ENCODE measurements around the gene ARHGEF19.
"Not testable (repeated sequence)": the region's sequence is repeated elsewhere in the genome, so short reads cannot be mapped to it uniquely, and the experiment has no call there.

ARHGEF19 gene

GRCh38 chr1:16218014-16218673 is 5.7 kb upstream of the ARHGEF19 start (continued):
- no peak for TF ChIP-seq POU6F1 (CRISPR knock-in tag; IDR thresholded peaks at IDR 0.05; ENCODE audit: borderline replicate concordance, low read depth)
- no peak for TF ChIP-seq ESRRG (CRISPR knock-in tag; IDR thresholded peaks at IDR 0.05)
- TF ChIP-seq ZNF8 (CRISPR knock-in tag; IDR thresholded peaks at IDR 0.05): no peak
- no peak for TF ChIP-seq BACH2 (CRISPR knock-in tag; IDR thresholded peaks at IDR 0.05; ENCODE audit: borderline replicate concordance)
- TF ChIP-seq ZC3H10 (CRISPR knock-in tag; IDR thresholded peaks at IDR 0.05): no peak
- no peak for TF ChIP-seq CSRNP3 (CRISPR knock-in tag; IDR thresholded peaks at IDR 0.05)
- TF ChIP-seq ZNF565 (CRISPR knock-in tag; conservative IDR thresholded peaks at IDR 0.05; ENCODE audit: low read depth): no peak

GRCh38 chr1:16217061-16217785 is 4.8 kb upstream of the ARHGEF19 start:
- TF ChIP-seq TCF4 (CRISPR knock-in tag; IDR thresholded peaks at IDR 0.05; ENCODE audit: borderline replicate concordance): peak; percentile 76
- no peak for TF ChIP-seq OSR1 (CRISPR knock-in tag; IDR thresholded peaks at IDR 0.05)
- peak; percentile 92 for ATAC-seq

- ATAC-seq: peak; percentile 86
- TF ChIP-seq PPARA (CRISPR knock-in tag; IDR thresholded peaks at IDR 0.05; ENCODE audit: borderline replicate concordance) (no peak), ARNTL (CRISPR knock-in tag; IDR thresholded peaks at IDR 0.05; ENCODE audit: borderline replicate concordance, low read depth) (no peak), BACH2 (CRISPR knock-in tag; IDR thresholded peaks at IDR 0.05; ENCODE audit: borderline replicate concordance) (no peak), ZC3H10 (CRISPR knock-in tag; IDR thresholded peaks at IDR 0.05) (no peak), ZFP30 (CRISPR knock-in tag; IDR thresholded peaks at IDR 0.05) (no peak), TSHZ2 (CRISPR knock-in tag; IDR thresholded peaks at IDR 0.05) (no peak), OSR1 (CRISPR knock-in tag; IDR thresholded peaks at IDR 0.05) (no peak), ZFP3 (CRISPR knock-in tag; IDR thresholded peaks at IDR 0.05) (no peak), CREB5 (CRISPR knock-in tag; IDR thresholded peaks at IDR 0.05; ENCODE audit: low read depth) (no peak), GLIS3 (CRISPR knock-in tag; IDR thresholded peaks at IDR 0.05) (no peak), RARB (CRISPR knock-in tag; IDR thresholded peaks at IDR 0.05) (no peak), ZNF70 (CRISPR knock-in tag; IDR thresholded peaks at IDR 0.05) (no peak), TCF4 (CRISPR knock-in tag; IDR thresholded peaks at IDR 0.05; ENCODE audit: borderline replicate concordance) (no peak), CSDC2 (CRISPR knock-in tag; IDR thresholded peaks at IDR 0.05) (no peak), SNAI2 (CRISPR knock-in tag; IDR thresholded peaks at IDR 0.05) (no peak), POU6F1 (CRISPR knock-in tag; IDR thresholded peaks at IDR 0.05; ENCODE audit: borderline replicate concordance, low read depth) (no peak)
Measured at GRCh38 chr1:16215882-16216753, 3.7 kb upstream of the ARHGEF19 start.

GRCh38 chr1:16215240-16215639 is 2.8 kb upstream of the ARHGEF19 start:
- ATAC-seq: not testable (repeated sequence)

GRCh38 chr1:16213544-16213943 is 1.1 kb upstream of the ARHGEF19 start:
- ATAC-seq: not testable (repeated sequence)
